ENCODE results near the gene KLF5. TPM values are rescaled to one million over a fixed set of nuclear protein-coding genes. Genes with fewer than 3 reads are reported as not detected.

KLF5 gene
- total and polyA plus RNA-seq, 12 donors = 2.0 to 10.3 (median 4.6) TPM

GRCh38 chr13:73075954-73076353 lies 17.1 kb downstream of the KLF5 start:
- H3K9me3 ChIP-seq (replicated peaks in 1 of 3) = no peaks in the 10 kb centered on the region
- H3K36me3 ChIP-seq (replicated peaks in 1 of 2) = no peaks in the 10 kb centered on the region
- H3K4me1 ChIP-seq (replicated peaks in 1 of 2) = no peaks in the 10 kb centered on the region
- TF ChIP-seq, protein P1, sequence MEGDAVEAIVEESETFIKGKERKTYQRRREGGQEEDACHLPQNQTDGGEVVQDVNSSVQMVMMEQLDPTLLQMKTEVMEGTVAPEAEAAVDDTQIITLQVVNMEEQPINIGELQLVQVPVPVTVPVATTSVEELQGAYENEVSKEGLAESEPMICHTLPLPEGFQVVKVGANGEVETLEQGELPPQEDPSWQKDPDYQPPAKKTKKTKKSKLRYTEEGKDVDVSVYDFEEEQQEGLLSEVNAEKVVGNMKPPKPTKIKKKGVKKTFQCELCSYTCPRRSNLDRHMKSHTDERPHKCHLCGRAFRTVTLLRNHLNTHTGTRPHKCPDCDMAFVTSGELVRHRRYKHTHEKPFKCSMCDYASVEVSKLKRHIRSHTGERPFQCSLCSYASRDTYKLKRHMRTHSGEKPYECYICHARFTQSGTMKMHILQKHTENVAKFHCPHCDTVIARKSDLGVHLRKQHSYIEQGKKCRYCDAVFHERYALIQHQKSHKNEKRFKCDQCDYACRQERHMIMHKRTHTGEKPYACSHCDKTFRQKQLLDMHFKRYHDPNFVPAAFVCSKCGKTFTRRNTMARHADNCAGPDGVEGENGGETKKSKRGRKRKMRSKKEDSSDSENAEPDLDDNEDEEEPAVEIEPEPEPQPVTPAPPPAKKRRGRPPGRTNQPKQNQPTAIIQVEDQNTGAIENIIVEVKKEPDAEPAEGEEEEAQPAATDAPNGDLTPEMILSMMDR (IDR thresholded peaks at IDR 0.05) = no peak
- no peak for TF ChIP-seq POLR2A (IDR thresholded peaks at IDR 0.05)
- no peak for DNase-seq
- no peak overlapping the region for H3K27ac ChIP-seq
- 55 to 76% (median 68%) methylated on average over 2 of the region's 2 CpGs for WGBS, 4 donors
- no peaks in the 10 kb centered on the region for H3K27me3 ChIP-seq
- intact Hi-C loops (cut with DNase I) = no loop called here
- H3K4me3 ChIP-seq = no peak overlapping the region

DNA sequence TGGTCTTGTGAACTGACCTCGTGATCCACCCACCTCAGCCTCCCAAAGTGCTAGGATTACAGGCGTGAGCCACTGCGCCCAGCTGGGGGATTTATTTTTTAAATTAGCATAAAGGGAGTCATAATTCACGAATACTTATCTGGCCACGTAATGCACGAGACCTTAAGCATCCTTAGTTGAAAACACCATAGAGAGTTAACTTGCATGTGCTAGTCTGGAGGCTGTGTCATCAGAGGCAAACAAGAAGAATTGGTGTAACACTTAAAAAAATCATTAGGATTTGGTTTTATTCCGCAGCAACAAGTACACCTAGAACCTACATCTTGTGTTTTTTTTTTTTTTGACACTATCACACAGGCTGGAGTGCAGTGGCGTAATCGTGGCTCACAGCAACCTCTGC lies 19.1 kb downstream of the KLF5 start:
- Histone ChIP-seq H3K36me3 (replicated peaks in 1 of 2) (no peaks in the 10 kb centered on the region), H3K27me3 (no peaks in the 10 kb centered on the region), H3K4me3 (no peak overlapping the region), H3K9me3 (replicated peaks in 1 of 3) (no peaks in the 10 kb centered on the region), H3K4me1 (replicated peaks in 1 of 2) (no peaks in the 10 kb centered on the region), H3K27ac (no peak overlapping the region)
- intact Hi-C loops (cut with DNase I) = no loop called here
- TF ChIP-seq POLR2A (IDR thresholded peaks at IDR 0.05) = no peak
- TF ChIP-seq, protein P1 (IDR thresholded peaks at IDR 0.05) = no peak
- WGBS, 4 donors = 87 to 93% (median 91%) methylated on average over 9 of the region's 9 CpGs
- no peak for DNase-seq

- no peaks in the 10 kb centered on the region for H3K4me1 ChIP-seq (replicated peaks in 1 of 2)
- DNase-seq = no peak
- H3K4me3 ChIP-seq = no peak overlapping the region
- H3K27ac ChIP-seq = no peak overlapping the region
- H3K27me3 ChIP-seq = no peaks in the 10 kb centered on the region
- TF ChIP-seq, protein P1 (IDR thresholded peaks at IDR 0.05) = no peak
- TF ChIP-seq POLR2A (IDR thresholded peaks at IDR 0.05) = no peak
- intact Hi-C loops (cut with DNase I) = no loop called here
- H3K36me3 ChIP-seq (replicated peaks in 1 of 2) = no peaks in the 10 kb centered on the region
- WGBS, 4 donors = 82 to 91% (median 86%) methylated on average over 3 of the region's 3 CpGs
- no peaks in the 10 kb centered on the region for H3K9me3 ChIP-seq (replicated peaks in 1 of 3)
These were observed 20.6 kb downstream of the KLF5 start for GRCh38 chr13:73079359-73079758.

GRCh38 chr13:73081256-73081915 lies 22.6 kb downstream of the KLF5 start:
- Histone ChIP-seq H3K27me3 (no peaks in the 10 kb centered on the region), H3K4me1 (replicated peaks in 1 of 2) (no peaks in the 10 kb centered on the region), H3K4me3 (no peak overlapping the region), H3K27ac (no peak overlapping the region), H3K9me3 (replicated peaks in 1 of 3) (no peaks in the 10 kb centered on the region), H3K36me3 (replicated peaks in 1 of 2) (no peaks in the 10 kb centered on the region)
- 45 to 69% (median 56%) methylated on average over 3 to 4 of the region's 4 CpGs for WGBS, 4 donors
- no peak for TF ChIP-seq POLR2A (IDR thresholded peaks at IDR 0.05)
- TF ChIP-seq, protein P1 (IDR thresholded peaks at IDR 0.05) = no peak
- no peak for DNase-seq
- intact Hi-C loops (cut with DNase I) = no loop called here

Measured in adrenal gland (tissue), 12 donors.